Testis (tissue), 2 donors: ENCODE results near the gene TBL1XR1.

Source experiments
- POLR2A ChIP-seq: fragments of 450-650 bp; IDR thresholded peaks from one replicate; pipeline ENCODE4 v1.6.1; 2017; ENCODE audit warnings: antibody characterized with exemption, mild to moderate bottlenecking, moderate library complexity
- TF ChIP-seq, protein P1 (sequence below), 3 experiments: fragments of 450-650 bp in 2 of 3; fragments of 200-600 bp in 1 of 3; sonication (generic) in 1 of 3; IDR thresholded peaks; one replicate each; pipeline ENCODE4 v1.5.1; 2016 to 2019; ENCODE audit warnings: antibody characterized with exemption in 3 of 3, mild to moderate bottlenecking in 2 of 3, moderate library complexity in 1 of 3

DNA sequence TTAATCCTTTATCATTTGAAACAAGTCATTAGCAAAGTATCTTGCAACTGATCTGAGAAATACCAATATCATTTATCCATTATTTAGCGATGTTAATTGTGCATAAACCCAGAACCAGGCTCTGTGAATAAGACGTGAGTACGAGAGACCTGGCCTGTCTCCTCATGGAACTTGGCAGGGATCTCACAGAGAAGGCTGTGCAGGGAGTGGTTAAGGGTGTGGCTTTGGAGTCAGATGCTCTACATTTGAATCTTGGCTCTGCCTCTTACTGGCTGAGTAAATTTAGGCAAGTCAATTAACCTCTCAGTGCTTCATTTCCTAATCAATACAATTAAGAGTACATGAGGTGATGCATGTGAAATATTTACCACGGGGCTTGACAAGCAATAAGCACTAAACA is 39.9 kb upstream of the TBL1XR1 start:
- TF ChIP-seq, protein P1, sequence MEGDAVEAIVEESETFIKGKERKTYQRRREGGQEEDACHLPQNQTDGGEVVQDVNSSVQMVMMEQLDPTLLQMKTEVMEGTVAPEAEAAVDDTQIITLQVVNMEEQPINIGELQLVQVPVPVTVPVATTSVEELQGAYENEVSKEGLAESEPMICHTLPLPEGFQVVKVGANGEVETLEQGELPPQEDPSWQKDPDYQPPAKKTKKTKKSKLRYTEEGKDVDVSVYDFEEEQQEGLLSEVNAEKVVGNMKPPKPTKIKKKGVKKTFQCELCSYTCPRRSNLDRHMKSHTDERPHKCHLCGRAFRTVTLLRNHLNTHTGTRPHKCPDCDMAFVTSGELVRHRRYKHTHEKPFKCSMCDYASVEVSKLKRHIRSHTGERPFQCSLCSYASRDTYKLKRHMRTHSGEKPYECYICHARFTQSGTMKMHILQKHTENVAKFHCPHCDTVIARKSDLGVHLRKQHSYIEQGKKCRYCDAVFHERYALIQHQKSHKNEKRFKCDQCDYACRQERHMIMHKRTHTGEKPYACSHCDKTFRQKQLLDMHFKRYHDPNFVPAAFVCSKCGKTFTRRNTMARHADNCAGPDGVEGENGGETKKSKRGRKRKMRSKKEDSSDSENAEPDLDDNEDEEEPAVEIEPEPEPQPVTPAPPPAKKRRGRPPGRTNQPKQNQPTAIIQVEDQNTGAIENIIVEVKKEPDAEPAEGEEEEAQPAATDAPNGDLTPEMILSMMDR (IDR thresholded peaks at IDR 0.05): no peak
- no peak for TF ChIP-seq POLR2A
